Gastrocnemius medialis (tissue), 4 donors: ENCODE results near the gene EMD. TPM values are rescaled to one million over a fixed set of nuclear protein-coding genes. Genes with fewer than 3 reads are reported as not detected.
A peak's percentile ranks its signal among the peaks of the same experiment; 100 is the strongest.
"Not testable (repeated sequence)": the region's sequence is repeated elsewhere in the genome, so short reads cannot be mapped to it uniquely, and the experiment has no call there.

Experiments
- ATAC-seq, 2 donors: fragments of 150-250 bp; one replicate each; pipeline ENCODE4 v1.9.1; 2016
- DNase-seq, 2 donors: peaks; one replicate each; pipeline ENCODE4 v3.0.0-alpha.2; 2019
- H3K27ac ChIP-seq, 4 donors: fragments of 200-600 bp; sonication (generic); 1 replicate in 1 of 4; 2 replicates in 3 of 4; pipeline ENCODE4 v1.5.1; 2016 to 2018; ENCODE audit warnings: mild to moderate bottlenecking in 2 of 4, moderate library complexity in 1 of 4
- H3K27me3 ChIP-seq, 3 donors: fragments of 200-600 bp; sonication (generic) in 2 of 3; 1 replicate in 1 of 3; 2 replicates in 2 of 3; pipeline versions ENCODE4 v1.5.1 to v1.6.0; 2016 to 2019; ENCODE audit warnings: mild to moderate bottlenecking in 1 of 3, moderate library complexity in 1 of 3
- H3K36me3 ChIP-seq, 2 donors: fragments of 200-600 bp; sonication (generic) in 1 of 2; one replicate each; pipeline ENCODE4 v1.5.1; 2017 to 2018
- H3K4me1 ChIP-seq, 2 donors: fragments of 200-600 bp; sonication (generic) in 1 of 2; one replicate each; pipeline ENCODE4 v1.5.1; 2016 to 2017; ENCODE audit warnings: mild to moderate bottlenecking in 2 of 2
- H3K4me3 ChIP-seq, 4 donors: fragments of 200-600 bp; sonication (generic) in 3 of 4; 1 replicate in 1 of 4; 2 replicates in 3 of 4; pipeline ENCODE4 v1.5.1; 2016 to 2019; ENCODE audit warnings: mild to moderate bottlenecking in 2 of 4
- H3K9me3 ChIP-seq, 3 donors: fragments of 200-600 bp; sonication (generic) in 2 of 3; 1 replicate in 1 of 3; 2 replicates in 2 of 3; pipeline ENCODE4 v1.5.1; 2016 to 2019
- CTCF ChIP-seq, 5 experiments: fragments of 450-650 bp in 3 of 5; fragments of 200-600 bp in 2 of 5; sonication (generic) in 2 of 5; IDR thresholded peaks in 4 of 5; conservative IDR thresholded peaks in 1 of 5; 1 replicate in 4 of 5; 2 replicates in 1 of 5; pipeline ENCODE4 v1.5.1; 2016 to 2019; ENCODE audit warnings: antibody characterized with exemption in 5 of 5, mild to moderate bottlenecking in 3 of 5, moderate library complexity in 3 of 5
- POLR2A ChIP-seq, 2 donors: fragments of 450-650 bp; IDR thresholded peaks; one replicate each; pipeline ENCODE4 v1.6.1; 2017; ENCODE audit warnings: antibody characterized with exemption in 2 of 2, mild to moderate bottlenecking in 2 of 2, moderate library complexity in 2 of 2
- in situ Hi-C, 4 donors: fragments of 200-750 bp; cut with MboI; loops; one replicate each; pipeline versions ENCODE4 v1.15.0 to v1.8.0; 2017; ENCODE audit warnings: low sequenced_read_pairs in 4 of 4
- intact Hi-C: fragments of 100-400 bp; cut with DNase I; formaldehyde crosslinking; loops from one replicate; pipeline ENCODE4 v1.15.1; 2023; ENCODE audit warnings: low total_unique reads
- total RNA-seq, 4 donors: library from RNA; depleted of rRNA; stranded (reverse); fragments of >200 nt; gene quantifications; one replicate each; pipeline versions ENCODE4 v1.1.0 to v1.2.3, GENCODE V29; 2016

Gene EMD
- total RNA-seq, 4 donors from 2014 or later = 36.2 to 61.5 (median 53.2) TPM

- in situ Hi-C loops = no loop called here
- H3K27me3 ChIP-seq = no peaks in the 10 kb centered on the region
- TF ChIP-seq POLR2A (IDR thresholded peaks at IDR 0.05) = no peak
- peak in 3 of 5 experiments; percentile 22 to 50 (median 38) for TF ChIP-seq CTCF (IDR thresholded peaks at IDR 0.05 in 4 of 5, conservative IDR thresholded peaks at IDR 0.05 in 1 of 5)
- H3K4me3 ChIP-seq = no peak overlapping the region
- intact Hi-C loops = no loop called here
- DNase-seq = no peak
- ATAC-seq = no peak
- no peaks in the 10 kb centered on the region for H3K36me3 ChIP-seq
- peaks cover 4 to 10% of the 10 kb centered on the region in 2 donors for H3K4me1 ChIP-seq
- H3K9me3 ChIP-seq = no peaks in the 10 kb centered on the region
- no peak overlapping the region for H3K27ac ChIP-seq
Observed at GRCh38 chrX:154384284-154384892, 5.3 kb downstream of the EMD start.

GRCh38 chrX:154388094-154388493 is 9.0 kb downstream of the EMD start:
- DNase-seq, H3K27ac ChIP-seq, in situ Hi-C loops, H3K4me3 ChIP-seq, H3K9me3 ChIP-seq, H3K36me3 ChIP-seq, H3K27me3 ChIP-seq, H3K4me1 ChIP-seq, intact Hi-C loops: not testable (repeated sequence)
- peak in 1 of 2 donors; percentile 12 for ATAC-seq

- H3K9me3 ChIP-seq, H3K4me3 ChIP-seq, H3K4me1 ChIP-seq, intact Hi-C loops, H3K36me3 ChIP-seq, H3K27me3 ChIP-seq, H3K27ac ChIP-seq, in situ Hi-C loops, DNase-seq, ATAC-seq: not testable (repeated sequence)
Observed at GRCh38 chrX:154388649-154389048, 9.6 kb downstream of the EMD start.

- H3K36me3 ChIP-seq, in situ Hi-C loops, H3K27me3 ChIP-seq, DNase-seq, H3K4me1 ChIP-seq, intact Hi-C loops, H3K9me3 ChIP-seq: not testable (repeated sequence)
- ATAC-seq = peak; percentile 86 to 89
- Histone ChIP-seq H3K27ac (peak overlapping the region; percentile 50 to 80 (median 61)), H3K4me3 (peak overlapping the region in 1 of 4 donors; percentile 42)
Observed at GRCh38 chrX:154389812-154390747, 11.0 kb downstream of the EMD start.

GRCh38 chrX:154396363-154396762 is 17.3 kb downstream of the EMD start:
- intact Hi-C loops = loop anchor here (5.0 kb wide), 3 partner anchors 41 to 121 kb away; partner anchors contain the start of genes FAM3A, GDI1 and UBL4A
- H3K4me3 ChIP-seq, H3K27me3 ChIP-seq, H3K9me3 ChIP-seq, DNase-seq, in situ Hi-C loops, ATAC-seq: not testable (repeated sequence)
- Histone ChIP-seq H3K4me1 (peaks cover 10 to 18% of the 10 kb centered on the region in 2 donors), H3K27ac (peak overlapping the region in 1 of 4 donors; percentile 93), H3K36me3 (peaks cover 0 to 14% of the 10 kb centered on the region in 2 donors)

GRCh38 chrX:154396973-154397887 is 18.1 kb downstream of the EMD start:
- DNase-seq (peak; percentile 52 to 71), ATAC-seq (peak; percentile 55 to 61)
- TF ChIP-seq POLR2A (IDR thresholded peaks at IDR 0.05) (peak in 1 of 2 donors; percentile 32), CTCF (IDR thresholded peaks at IDR 0.05 in 4 of 5, conservative IDR thresholded peaks at IDR 0.05 in 1 of 5) (no peak)
- H3K4me1 ChIP-seq = peaks cover 10 to 18% of the 10 kb centered on the region in 2 donors
- no peaks in the 10 kb centered on the region for H3K27me3 ChIP-seq
- peak overlapping the region; percentile 68 to 85 (median 80) for H3K4me3 ChIP-seq
- H3K27ac ChIP-seq = peak overlapping the region; percentile 93 to 99 (median 98)
- intact Hi-C loops (loop anchor here (5.0 kb wide), 3 partner anchors 40 to 120 kb away; partner anchors contain the start of genes FAM3A, GDI1 and UBL4A), in situ Hi-C loops (no loop called here)
- no peaks in the 10 kb centered on the region for H3K9me3 ChIP-seq
- peaks cover 0 to 14% of the 10 kb centered on the region in 2 donors for H3K36me3 ChIP-seq
